ENCODE data around the gene SLC2A9.

SLC2A9 gene

DNA sequence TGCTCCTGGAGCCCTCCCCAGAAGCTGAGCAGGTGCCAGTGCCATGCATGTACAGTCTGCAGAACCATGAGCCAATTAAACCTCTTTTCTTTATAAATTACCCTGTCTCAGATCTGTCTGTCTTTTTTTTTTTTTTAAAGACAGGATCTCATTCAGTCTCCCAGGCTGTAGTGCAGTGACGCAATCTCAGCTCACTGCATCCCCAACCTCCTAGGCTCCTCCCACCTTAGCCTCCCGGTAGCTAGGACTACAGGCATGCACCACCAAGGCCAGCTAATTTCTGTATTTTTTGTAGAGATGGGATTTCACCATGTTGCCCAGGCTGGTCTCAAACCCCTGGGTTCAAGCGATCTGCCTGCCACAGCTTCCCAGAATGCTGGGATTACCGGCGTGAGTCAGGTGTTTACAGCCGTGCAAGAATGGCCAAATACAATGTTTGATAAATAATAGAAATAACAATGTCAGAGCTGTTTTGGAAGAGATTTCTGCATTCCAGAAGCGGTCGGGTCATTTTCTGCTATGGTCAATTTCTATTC, 68.8 kb downstream of the SLC2A9 start:
- FAIRE-seq, result no peak

DNA sequence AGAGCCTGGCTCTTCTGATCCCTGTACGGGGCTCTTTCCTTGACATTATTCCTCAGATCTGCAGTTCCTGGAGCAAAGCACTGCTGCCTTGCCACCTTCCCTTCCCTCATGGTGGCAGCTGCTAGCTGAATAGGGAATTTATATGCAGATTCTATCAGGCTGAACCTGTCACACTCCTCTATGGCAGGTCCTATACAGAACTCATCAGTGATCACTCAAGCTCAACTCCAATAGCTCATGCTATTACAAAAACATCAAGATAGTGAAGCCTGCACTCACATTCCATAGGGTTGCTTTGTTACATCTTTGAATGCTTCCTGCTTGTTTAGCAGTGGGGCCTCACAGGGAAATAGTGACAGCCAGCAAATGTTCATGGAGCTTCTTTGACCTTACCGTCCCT, 71.7 kb downstream of the SLC2A9 start:
- FAIRE-seq, result no peak

DNA sequence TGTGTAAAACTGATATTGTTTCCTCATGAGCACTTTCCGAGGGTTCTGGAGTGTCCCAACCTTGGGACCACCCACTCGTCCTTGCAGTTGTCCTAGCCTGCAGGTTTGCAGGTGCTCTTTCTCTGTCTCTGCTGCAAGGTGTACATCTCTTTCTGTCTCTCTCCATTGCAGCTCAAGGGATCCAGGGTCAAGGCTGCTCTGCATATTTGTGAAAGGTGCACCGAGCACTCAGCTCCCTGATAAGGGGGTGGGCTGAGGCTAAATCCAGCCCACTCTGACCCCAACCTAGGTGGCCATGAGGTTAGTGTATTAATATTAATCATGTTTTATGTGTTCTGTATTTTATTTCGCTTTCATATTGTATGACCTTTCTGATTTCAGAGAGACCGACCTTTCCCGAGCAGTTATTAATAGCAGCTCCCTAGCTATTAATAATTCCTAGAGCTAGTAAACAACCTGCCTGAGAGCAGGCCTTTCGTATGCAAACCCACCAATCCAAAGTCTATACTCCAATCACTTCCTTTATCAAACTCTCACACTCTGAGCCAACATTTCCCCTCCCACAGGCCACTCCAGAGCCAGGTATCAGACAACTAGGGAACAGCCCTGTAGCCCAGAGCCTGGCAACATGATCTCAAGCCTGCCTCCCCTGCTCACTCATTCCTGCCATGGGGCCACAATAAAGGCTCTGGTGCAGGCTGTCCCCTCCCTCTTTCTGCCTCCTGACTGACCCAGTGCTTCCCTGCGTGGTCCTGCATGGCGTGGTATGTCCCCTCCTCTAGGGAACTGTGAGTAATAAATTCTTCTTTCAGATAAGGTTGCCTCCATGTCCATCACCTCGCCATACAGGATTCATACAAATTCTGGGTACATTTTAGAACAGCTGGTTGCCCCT, 73.9 kb downstream of the SLC2A9 start:
- no peak for FAIRE-seq

DNA sequence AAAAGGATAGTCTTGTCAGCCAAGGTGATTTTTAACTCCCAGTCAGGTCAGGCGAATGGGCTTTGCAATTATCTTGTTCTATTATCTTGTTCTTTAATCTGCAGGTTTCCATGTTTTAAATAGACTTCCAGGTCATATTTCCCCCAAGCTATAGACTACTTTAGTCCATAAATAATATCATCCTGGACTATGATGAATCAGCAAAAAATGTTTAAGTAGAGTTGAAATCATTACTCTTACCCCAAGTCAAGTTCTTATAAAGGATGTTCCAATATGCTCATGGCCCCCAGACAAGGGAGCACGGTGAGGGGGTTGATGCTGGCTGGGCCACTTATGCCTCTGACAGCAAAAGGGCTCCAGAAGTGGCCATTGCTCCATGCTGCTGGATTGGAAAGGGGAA, 75.1 kb downstream of the SLC2A9 start:
- no peak for FAIRE-seq

DNA sequence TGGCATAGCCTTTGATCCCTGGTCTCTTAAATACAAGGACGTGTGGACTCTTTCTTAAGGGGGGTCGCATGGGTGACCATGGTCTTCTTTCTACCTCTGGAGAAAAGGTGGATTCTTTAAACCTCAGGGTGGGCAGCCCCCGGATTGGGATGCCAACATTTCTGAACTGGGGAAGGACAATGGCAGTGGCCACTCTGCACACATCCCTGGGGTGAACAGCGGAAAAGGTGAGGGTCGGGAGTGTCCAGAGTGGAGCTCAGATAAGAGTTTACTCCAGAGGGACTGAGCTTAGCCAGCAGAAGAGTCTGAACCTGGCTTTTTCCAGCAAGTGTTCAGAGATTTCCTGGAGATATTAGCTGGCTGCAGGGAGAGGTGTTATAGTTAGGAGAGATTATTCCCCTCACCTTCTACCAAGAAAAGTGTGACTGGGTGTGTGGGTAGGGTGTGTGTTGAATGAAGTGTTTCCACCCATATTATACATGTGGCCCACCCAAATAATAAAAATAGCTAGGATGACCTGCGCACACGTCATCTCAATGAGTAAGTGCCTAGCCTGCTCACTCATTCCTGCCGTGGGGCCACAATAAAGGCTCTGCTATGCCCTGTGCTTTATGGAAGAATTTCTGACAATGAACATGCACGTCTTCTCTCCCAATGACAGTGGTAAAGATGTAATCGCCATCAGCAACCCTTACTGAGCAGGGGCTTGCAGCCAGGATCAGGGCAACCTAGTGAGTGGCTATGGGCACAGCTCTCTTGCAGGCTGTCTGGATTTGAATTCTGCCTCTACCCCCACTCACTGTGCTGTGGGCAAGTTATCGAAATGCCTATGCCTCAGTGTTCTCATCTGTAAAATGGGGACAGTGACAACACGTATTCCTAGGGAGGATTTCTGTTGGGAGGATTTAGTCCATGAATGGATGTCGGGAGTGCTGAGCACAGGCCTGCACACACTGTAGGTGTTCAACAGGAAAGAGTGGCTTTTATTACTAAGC, 76.6 kb downstream of the SLC2A9 start:
- no peak for FAIRE-seq

DNA sequence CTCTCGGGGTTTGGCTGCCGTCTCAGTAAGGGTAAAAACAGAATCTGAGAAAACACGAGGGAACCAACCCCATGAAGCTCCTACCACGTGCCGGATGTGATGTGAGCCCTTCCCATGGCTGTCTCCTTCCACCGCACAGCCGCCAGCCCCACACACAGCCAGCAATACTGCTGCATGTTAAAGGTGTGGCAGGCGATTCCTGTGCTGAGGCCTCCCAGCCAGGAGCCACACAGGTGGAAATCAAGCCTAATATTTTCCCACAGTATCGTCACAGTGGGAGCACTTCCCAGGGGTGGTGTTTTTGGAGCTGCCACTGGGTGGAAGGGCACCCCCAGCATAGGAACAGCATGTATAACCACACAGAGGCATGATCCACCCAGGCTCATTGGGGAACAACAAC, 77.5 kb downstream of the SLC2A9 start:
- no peak for FAIRE-seq

DNA sequence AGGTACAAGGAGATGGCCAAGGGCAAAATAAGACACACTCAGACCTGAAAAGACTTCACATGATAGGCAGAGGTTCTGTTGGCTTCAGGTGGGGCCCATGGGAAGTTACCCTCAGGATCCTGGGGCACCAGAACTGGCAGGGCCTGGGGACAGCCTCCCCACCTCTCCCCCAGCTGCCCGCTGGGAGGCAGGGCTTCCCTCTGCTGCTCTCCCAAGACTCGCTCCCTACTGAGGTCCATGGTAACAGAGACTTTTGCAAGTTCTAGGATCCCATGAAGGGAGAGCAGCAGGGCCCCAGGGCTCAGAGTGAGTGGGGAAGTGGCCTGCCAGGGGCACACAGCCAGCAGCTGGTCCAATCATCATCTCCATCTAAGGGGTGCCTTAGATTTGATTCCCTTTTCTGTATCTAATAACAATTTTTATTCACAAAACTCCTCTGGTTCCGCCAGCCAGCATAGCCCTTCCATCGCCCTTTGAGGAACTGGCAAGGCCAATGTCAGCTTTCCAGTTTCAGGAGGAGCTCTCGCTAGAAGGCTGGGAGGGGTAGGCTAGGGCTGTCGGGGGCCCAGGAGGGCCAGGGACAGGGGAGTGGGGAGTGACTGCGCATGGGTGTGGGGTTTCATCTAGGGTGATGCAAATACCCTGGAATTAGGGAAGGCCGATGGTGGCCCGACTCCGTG, 78.2 kb downstream of the SLC2A9 start:
- FAIRE-seq, result no peak

DNA sequence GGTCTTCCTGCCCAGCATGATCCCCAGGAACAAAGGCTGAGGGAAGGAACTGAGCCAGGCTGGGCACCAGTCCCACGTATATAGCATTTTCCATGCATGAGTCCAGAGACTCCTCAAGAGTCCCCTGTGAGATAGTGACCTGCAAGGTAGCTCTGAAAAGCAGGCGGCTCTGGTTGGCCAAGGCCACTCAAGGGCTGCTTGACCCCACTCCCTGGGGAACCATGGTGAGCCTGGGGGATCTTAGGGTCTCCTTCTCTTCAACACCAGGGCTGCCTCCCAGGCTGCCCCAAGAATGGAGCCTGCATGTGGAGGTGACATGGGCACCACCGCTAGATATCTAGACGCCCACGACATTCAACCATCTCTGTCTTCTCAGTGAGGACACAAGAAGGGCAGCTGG, 79.2 kb downstream of the SLC2A9 start:
- no peak for FAIRE-seq

DNA sequence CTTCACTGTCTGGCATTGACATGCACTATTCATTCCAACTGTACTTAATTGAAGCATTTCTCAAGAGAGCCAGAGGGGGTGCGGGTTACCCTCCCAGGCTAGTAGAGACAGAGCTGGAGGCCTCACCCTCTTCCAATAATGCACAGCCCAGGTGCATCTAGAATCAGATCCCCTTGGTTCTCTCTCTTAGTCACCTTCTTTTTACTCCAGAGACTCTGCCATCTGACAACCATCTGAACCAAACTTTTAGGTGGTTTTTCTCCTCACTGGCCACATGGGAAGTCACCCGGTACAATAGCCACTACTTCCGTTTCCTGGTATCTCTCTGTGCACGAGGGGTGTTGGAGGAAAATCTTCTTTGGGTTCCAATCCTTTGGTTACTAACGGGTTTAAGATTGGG, 81.3 kb downstream of the SLC2A9 start:
- FAIRE-seq, result no peak

DNA sequence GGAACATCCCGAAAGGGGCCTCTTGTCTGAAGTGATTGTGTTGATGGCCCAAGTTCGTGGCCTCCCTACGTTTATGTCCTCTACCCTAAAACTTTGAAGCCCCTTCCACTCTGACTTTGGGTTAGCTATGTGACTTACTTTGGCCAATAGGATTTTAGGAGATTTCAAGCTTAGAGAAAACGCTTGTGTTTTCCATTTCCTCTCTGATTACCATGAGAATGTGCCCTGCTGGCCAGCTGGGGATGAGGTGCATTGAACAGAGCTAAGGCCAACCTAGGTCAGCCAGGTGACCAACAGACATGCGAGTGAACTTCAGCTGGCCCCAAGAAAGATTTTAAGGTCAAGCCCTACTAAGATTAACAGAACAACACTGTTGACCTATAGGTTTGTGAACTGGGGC, 82.4 kb downstream of the SLC2A9 start:
- no peak for FAIRE-seq

DNA sequence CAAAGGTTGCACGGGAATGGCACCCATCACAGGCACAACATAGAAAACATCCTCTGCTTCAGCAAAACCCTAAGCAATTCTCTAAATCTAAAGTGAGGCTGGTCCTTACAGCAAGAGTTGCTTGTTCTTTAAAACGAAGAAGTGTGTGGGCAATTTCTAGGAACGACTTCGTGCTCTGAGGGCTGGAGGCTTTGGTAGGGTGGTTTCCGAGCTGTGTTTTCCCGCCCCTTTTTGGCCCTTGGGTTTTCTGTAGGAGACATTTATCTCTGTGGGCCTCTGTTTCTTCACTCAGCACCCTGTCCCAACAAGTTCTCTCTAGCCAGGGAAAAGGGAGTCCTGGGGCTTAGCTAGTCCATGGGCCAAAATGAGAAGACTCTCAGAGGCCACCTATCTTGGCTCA, 84.2 kb downstream of the SLC2A9 start:
- no peak for FAIRE-seq

DNA sequence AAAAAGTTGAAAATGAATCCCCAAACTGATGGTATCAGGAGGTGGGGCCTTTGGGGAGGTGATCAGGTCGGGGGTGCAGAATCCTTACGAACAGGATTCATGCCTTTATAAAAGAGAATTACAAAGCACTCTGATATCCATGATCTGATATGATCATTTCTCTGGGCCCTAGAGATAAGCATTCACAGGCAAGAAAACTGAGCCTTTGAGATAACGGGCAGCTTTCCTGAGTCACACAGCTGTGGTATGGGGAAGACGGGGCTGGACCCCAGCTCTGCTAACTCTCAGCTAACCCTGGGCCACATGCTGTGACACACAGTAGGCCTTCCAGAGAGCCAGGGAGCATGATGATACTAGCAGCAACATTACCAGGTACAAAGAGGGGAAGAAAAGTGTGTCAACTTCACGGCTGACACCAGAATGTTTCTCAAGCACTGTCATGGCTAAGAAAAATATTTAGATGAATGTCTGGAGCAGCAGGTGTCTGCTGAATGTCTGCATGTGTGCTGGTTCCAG, 85.1 kb downstream of the SLC2A9 start:
- no peak for FAIRE-seq

DNA sequence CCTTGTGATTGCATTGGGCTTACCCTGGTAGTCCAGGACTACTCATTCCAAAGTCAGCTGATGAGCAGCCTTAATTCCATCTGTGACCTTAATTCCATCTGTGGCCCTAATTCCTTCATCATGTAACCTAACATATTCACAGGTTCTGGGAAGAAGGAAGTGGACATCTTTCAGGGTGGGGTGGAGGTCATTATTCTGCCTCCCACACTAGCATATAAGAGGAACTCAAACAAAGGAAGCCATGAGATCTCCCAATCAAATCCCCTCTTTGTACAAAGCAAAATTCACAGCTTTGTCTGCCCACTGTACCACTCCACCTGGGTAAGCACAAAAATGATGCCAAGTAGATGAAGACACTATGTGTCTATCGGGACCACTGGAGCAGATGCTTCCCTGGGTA, 87.3 kb downstream of the SLC2A9 start:
- no peak for FAIRE-seq

DNA sequence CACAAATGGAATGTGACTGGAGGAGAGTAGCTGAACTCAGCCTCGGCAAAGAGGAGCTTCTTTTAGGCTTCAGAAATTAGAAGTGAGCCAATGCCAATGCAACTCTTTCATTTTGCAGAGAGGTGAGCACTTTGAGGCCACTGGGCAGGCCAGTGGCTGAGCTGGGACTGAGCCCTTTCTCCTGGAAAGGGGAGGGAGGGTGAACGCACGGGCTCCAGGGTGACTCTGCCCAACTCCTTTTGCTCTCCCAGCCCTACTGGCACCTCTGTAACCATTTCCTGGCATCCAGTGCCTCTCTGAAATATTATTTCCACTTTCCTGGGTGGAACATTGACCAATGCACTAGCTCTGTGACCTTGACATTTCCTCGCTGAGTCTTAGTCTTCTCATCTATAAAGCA, 88.1 kb downstream of the SLC2A9 start:
- no peak for FAIRE-seq

DNA sequence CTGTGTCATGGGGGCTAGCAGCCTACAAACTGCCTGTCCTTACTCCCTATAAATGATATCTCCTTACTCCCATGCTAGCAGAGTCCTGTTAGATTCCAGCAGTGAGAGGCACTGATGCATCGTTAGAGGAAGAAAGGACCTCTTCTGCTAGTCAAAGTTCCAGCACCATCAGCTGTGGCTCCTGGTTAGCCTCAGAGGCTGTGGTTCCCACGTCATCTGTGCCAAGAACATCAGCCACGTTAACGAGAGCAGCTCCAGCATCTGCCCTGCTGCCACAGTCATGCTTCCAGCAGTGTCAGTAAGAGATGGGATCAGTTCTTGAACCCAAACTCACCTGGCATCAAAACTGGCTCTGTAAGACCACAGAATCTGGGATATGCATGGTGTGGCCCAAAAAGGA, 88.5 kb downstream of the SLC2A9 start:
- FAIRE-seq, result no peak

DNA sequence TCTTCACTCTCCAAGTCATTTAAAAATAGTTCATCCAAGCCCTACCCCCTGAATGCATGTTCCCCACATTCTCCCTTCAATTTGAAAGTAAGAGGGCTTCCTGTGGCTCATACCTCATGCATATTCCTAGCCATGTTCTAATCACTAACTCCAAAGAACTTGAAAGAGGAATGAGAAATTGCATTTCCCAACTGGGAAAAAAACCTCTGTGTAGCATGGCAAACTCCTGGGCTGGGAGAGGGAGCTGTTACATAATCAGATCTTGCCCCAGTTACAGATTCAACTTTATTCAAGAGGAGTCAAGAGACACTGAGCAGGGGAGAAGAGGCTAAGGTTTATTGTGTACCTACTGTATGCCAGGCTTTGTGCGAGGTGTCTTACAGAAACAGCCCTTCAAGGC, 90.2 kb downstream of the SLC2A9 start:
- no peak for FAIRE-seq

DNA sequence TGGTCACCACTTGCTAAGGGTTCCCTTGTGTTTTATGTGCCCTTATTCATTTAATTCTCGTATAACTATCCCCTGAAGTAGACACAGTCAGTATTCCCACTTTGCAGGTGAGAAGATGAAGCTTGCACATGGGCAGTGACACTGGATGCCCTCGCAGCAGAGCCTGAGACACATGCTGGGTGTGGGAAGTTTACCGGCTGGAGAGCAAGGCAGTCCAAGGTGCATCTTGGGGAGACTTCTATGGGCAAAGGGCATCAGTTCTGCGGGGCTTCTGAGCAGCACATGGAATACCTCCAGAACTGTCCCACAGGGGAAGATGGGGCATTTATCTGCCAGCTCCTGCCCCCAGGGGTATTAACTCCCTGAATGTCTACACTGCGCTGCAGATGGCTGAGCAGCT, 92.2 kb downstream of the SLC2A9 start:
- no peak for FAIRE-seq

DNA sequence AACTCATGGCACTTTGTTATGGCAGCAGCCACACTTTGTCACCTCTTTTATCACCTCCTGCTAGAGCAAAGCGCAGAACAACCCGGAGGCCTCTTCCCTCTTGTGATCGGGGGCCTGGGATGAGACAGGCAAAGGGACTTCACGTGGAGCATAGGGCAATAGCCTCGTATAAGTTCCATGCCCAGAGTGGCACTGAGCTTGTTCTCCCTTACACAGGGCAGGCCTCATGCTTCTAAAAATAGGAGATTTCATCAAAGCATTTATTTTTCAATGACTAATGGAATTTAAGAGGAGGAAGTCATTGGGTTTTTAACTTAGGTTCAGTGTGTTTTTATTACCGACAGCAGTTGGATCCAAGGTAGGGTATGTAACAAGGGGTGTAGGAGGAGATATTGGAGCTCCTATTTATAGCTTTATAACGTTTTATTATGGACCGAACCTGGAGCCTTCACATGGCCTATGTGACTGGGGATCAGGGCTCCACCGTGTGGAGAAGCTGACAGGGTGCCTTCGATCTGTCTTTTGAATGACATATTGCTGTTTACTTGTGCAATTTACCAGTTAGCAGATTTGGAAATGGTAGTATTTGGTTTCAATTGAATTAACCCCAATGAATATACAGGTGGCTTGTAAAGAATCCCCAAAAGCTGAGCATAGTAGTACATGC, 93.8 kb downstream of the SLC2A9 start:
- no peak for FAIRE-seq

DNA sequence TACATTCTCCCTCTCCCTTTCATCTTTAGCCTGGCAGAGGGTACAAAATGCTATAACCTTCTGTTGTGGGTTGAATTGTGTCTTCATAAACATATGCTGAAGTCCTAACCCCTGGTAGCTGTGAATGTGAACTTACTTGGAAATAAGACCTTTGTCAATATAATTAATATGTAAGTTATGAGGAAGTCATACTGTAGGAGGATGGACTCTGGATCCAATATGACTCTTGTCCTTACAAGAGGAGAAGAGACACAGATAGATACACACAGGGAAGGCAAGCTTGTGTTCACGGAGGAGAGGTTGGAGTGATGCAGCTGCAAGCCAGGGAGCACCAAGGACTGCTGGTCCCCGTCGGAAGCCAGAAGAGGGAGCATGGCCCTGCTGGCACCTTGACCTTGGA, 94.7 kb downstream of the SLC2A9 start:
- FAIRE-seq, result no peak

DNA sequence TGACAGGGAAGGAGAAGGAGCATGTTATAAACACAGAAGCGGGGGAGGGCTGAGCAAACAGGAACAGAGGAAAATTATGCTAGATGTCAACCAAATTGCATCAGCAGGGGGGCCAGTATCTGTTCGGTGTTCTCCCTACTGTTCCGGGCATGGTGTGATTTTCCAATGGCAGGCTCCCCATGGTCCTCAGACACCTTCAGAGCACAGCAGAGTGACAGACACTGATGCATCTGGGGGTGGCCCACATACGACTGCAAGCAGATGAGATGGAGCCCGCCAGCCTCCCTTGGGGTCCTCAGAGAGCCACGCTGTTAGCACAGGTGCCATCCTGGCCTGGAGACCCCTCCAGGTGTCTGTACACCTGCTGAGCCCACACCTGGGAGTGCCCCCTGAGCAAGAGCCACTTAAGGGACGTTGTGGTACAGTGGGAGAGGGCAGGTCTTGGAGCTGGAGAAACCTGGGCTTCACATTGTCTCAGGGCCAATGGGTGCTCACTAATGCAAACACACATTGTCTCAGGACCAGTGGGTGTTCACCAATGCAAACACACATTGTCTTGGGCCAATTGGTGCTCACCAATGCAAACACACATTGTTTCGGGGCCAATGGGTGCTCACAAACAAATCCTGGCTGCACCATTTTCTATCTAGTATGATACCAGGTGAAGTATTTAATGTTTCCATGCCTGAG, 95.4 kb downstream of the SLC2A9 start:
- no peak for FAIRE-seq

DNA sequence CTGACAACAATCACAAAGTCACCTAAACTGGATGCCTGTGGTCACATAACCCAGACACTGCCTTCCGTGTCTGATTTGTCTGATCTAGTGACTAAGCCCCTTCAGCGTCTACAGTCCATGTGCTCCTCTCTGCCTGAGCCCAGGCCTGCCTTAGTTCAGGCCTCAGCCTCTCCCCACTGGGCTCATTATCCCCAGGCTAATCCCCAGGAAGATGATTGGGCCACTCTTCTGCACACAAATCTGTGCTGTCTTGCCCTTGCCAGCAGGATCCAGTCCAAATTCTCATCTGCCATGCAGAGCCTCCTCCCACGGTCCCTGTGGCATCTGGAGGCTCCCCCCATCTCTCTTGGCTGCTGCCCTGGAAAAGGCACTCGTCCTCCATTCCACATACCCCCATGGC, 96.5 kb downstream of the SLC2A9 start:
- FAIRE-seq, result no peak

All from G401.6 (cell line).